ENCODE data around the gene KRT16. TPM values are rescaled to one million over a fixed set of nuclear protein-coding genes. Genes with fewer than 3 reads are reported as not detected.
"Not testable (repeated sequence)": the region's sequence is repeated elsewhere in the genome, so short reads cannot be mapped to it uniquely, and the experiment has no call there.

The KRT16 gene
- total RNA-seq, 1 experiment from 2014 or later = not detected

- H3K4me3 ChIP-seq (ENCODE audit: low read length); H3K27me3 ChIP-seq (ENCODE audit: low read length); H3K9me2 ChIP-seq (replicated peaks; ENCODE audit: insufficient read depth, low read length); H3K9ac ChIP-seq (ENCODE audit: low read length); H2AFZ ChIP-seq (ENCODE audit: low read length); H3K36me3 ChIP-seq (ENCODE audit: insufficient read depth, low read length); DNase-seq; H4K20me1 ChIP-seq (ENCODE audit: insufficient read depth, low read depth, low read length); H3K79me2 ChIP-seq (ENCODE audit: low read length); H3K9me3 ChIP-seq (ENCODE audit: low read length); H3K4me2 ChIP-seq (ENCODE audit: low read depth, low read length, poor library complexity, severe bottlenecking); H3K27ac ChIP-seq (ENCODE audit: low read length): not testable (repeated sequence)
- H3K4me1 ChIP-seq (ENCODE audit: low read length) = peaks cover 13% of the 10 kb centered on the region
Observed at GRCh38 chr17:41626028-41626913, 13.7 kb upstream of the KRT16 start.

DNA sequence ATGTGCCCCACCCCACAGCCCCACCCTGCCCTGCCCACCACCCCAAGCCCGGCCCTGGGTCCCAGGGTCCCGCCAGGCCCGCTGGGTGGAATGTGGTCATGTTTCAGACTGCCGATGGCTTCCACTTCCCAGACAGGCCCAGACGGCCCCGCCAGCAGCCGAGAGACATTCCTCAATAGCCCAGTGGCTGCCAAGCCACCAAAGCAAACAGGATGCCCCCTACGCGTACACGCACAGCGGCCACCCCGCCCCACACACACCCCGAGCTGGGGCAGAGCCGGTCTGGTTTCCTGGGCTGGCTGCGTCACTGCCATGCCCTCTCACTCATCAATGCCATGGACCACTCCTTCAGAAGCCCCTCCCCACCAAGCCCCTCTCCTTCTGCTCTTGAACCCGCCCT, 13.0 kb upstream of the KRT16 start:
- Histone ChIP-seq H3K9ac (ENCODE audit: low read length) (no peak overlapping the region), H3K4me3 (ENCODE audit: low read length) (no peak overlapping the region), H3K27ac (ENCODE audit: low read length) (no peak overlapping the region), H3K4me1 (ENCODE audit: low read length) (peaks cover 9% of the 10 kb centered on the region), H3K9me3 (ENCODE audit: low read length) (no peaks in the 10 kb centered on the region), H2AFZ (ENCODE audit: low read length) (no peak overlapping the region), H3K27me3 (ENCODE audit: low read length) (no peaks in the 10 kb centered on the region), H4K20me1 (ENCODE audit: insufficient read depth, low read depth, low read length) (no peaks in the 10 kb centered on the region), H3K36me3 (ENCODE audit: insufficient read depth, low read length) (no peaks in the 10 kb centered on the region), H3K4me2 (ENCODE audit: low read depth, low read length, poor library complexity, severe bottlenecking) (no peak overlapping the region), H3K9me2 (replicated peaks; ENCODE audit: insufficient read depth, low read length) (no peaks in the 10 kb centered on the region), H3K79me2 (ENCODE audit: low read length) (no peaks in the 10 kb centered on the region)
- DNase-seq = no peak

DNA sequence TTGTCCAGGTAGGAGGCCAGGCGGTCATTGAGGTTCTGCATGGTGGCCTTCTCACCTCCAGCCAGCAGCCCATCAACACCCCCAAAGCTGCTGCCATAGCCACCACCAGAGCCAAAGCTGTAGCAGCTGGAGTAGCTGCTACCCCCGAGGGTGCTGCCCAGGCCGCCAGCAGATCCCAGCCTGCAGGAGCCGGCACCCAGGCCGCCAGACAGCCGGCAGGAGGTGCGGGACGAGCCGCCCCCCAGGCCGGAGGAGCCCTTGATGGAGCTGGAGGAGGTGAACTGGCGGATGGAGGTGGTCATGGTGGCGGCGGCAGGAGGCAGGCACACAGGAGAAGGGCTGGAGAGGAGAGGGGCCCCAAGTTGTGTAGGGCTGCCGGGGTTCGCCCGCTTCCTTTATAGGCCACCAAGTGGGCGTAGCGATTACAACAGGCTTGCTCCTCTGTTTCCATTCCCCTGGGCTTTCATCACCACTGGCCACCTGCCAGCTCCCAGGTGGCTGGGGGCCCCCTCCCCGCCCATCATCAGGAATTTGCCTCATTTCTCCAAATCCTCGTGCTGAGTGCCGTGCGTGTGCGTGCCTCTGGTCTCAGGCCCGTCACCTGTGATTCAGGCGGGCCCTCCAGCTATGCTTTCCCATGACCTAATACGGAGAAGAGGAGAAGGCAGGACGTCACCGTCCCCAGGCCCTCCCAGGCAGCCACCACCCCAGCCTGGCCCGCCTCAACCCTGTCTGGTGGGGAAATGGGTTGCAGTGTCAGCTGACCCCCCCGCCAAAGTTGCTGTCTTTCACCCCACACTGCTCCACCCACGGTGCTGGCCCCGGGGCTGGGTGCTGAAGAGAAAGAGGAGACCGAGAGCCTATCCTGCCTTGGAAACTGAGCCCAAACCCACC, 11.9 kb upstream of the KRT16 start, which contains the start of gene KRT17:
Gene KRT17, minus strand, starts transcription at position 368 of the 894 bp plus-strand sequence. Its CDS starts 66 bp downstream, at position 302.
- Histone ChIP-seq H3K9me3 (ENCODE audit: low read length) (no peaks in the 10 kb centered on the region), H2AFZ (ENCODE audit: low read length) (no peak within 1 kb of the TSS), H3K4me3 (ENCODE audit: low read length) (no peak within 1 kb of the TSS), H3K9ac (ENCODE audit: low read length) (no peak within 1 kb of the TSS), H3K4me1 (ENCODE audit: low read length) (peaks cover 6% of the 10 kb centered on the region), H3K4me2 (ENCODE audit: low read depth, low read length, poor library complexity, severe bottlenecking) (no peak within 1 kb of the TSS), H3K79me2 (ENCODE audit: low read length) (no peaks in the 10 kb centered on the region), H3K36me3 (ENCODE audit: insufficient read depth, low read length) (no peaks in the 10 kb centered on the region), H3K27me3 (ENCODE audit: low read length) (no peaks in the 10 kb centered on the region), H4K20me1 (ENCODE audit: insufficient read depth, low read depth, low read length) (no peaks in the 10 kb centered on the region), H3K27ac (ENCODE audit: low read length) (no peak within 1 kb of the TSS), H3K9me2 (replicated peaks; ENCODE audit: insufficient read depth, low read length) (no peaks in the 10 kb centered on the region)
- no peak for DNase-seq

DNA sequence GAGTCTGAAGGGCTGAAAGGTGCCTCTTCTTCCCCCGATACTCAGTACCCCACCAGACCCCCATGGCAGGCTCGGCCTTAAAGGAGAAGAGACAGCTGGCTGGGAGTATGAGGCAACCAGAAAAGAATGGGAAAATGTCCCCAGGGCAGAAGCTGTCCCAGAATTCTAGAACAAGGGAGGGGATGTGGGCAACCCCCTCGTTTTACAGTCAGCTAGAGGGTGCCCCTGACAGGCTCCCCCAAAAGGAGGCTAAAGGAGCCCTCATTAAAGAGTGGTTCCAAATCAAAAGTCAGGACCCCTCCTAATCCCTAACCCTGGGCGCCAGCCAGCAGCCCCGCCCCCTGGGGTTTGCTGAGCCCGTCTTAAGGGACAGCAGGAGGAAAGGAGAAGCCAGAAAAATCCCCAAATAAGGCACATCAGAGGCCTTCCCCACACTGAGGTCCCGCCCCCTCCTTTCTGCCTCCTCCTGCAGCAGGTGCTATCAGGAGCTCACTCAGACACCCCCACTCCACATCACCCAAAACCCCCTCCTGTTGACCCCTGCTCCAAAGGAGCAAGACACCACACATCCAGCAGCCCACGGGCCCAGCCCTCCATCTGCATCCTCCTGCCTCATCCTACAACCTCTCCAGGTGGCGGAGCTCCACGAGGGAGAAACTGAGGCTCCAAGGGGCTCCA, 10.8 kb upstream of the KRT16 start:
- H3K9ac ChIP-seq (ENCODE audit: low read length); H3K4me2 ChIP-seq (ENCODE audit: low read depth, low read length, poor library complexity, severe bottlenecking); H3K9me2 ChIP-seq (replicated peaks; ENCODE audit: insufficient read depth, low read length); H3K27me3 ChIP-seq (ENCODE audit: low read length); H3K4me1 ChIP-seq (ENCODE audit: low read length); H3K27ac ChIP-seq (ENCODE audit: low read length); H3K9me3 ChIP-seq (ENCODE audit: low read length); DNase-seq; H3K36me3 ChIP-seq (ENCODE audit: insufficient read depth, low read length); H3K79me2 ChIP-seq (ENCODE audit: low read length); H3K4me3 ChIP-seq (ENCODE audit: low read length); H2AFZ ChIP-seq (ENCODE audit: low read length); H4K20me1 ChIP-seq (ENCODE audit: insufficient read depth, low read depth, low read length): not testable (repeated sequence)

DNA sequence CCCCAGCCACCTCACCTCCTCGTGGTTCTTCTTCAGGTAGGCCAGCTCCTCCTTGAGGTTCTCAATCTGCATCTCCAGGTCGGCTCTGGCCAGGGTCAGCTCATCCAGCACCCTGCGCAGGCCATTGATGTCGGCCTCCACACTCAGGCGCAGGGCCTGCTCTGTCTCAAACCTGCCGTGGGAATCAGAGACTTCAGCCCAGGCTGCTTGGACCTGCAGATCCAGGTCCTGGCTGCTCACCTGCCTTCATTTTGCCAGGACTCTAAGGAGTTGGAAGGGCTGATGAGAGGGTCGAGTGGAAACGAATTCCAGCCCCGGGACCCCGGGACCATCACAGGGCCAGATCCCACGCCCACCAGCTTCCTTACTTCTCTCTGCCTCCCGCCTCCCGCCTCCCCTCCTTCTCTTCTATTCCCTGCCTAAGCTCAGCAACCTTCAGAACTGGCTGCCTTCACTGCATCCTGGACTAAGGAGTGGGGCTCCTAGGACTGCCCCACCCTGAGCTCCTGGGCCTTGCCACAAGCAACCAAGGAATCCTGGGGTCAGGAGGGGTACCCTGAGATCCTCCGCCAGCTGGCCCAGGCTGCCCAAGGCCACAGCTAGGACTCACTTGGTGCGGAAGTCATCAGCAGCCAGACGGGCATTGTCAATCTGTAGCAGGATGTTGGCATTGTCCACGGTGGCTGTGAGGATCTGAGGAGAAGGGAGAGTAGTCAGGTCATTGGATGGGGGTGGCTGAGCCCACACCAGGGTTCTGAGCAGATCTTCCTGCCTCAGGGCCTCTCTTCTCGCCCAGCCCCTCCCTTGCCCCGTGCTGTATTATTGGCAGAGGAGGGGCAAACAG, 10.0 kb upstream of the KRT16 start:
- not testable (repeated sequence) for H3K4me3 ChIP-seq (ENCODE audit: low read length); H2AFZ ChIP-seq (ENCODE audit: low read length); H3K79me2 ChIP-seq (ENCODE audit: low read length); H3K27me3 ChIP-seq (ENCODE audit: low read length); H3K9me3 ChIP-seq (ENCODE audit: low read length); H3K9ac ChIP-seq (ENCODE audit: low read length); DNase-seq; H3K27ac ChIP-seq (ENCODE audit: low read length); H4K20me1 ChIP-seq (ENCODE audit: insufficient read depth, low read depth, low read length); H3K4me2 ChIP-seq (ENCODE audit: low read depth, low read length, poor library complexity, severe bottlenecking); H3K4me1 ChIP-seq (ENCODE audit: low read length); H3K36me3 ChIP-seq (ENCODE audit: insufficient read depth, low read length); H3K9me2 ChIP-seq (replicated peaks; ENCODE audit: insufficient read depth, low read length)

GRCh38 chr17:41621916-41622315, 9.3 kb upstream of the KRT16 start:
- Histone ChIP-seq H4K20me1 (ENCODE audit: insufficient read depth, low read depth, low read length) (no peaks in the 10 kb centered on the region; the same call in 1 of the 2 replicates), H2AFZ (ENCODE audit: low read length) (no peak overlapping the region), H3K4me1 (ENCODE audit: low read length) (no peaks in the 10 kb centered on the region), H3K9ac (ENCODE audit: low read length) (no peak overlapping the region), H3K9me3 (ENCODE audit: low read length) (no peaks in the 10 kb centered on the region), H3K4me3 (ENCODE audit: low read length) (no peak overlapping the region), H3K4me2 (ENCODE audit: low read depth, low read length, poor library complexity, severe bottlenecking) (no peak overlapping the region), H3K27ac (ENCODE audit: low read length) (no peak overlapping the region), H3K79me2 (ENCODE audit: low read length) (no peaks in the 10 kb centered on the region), H3K9me2 (replicated peaks; ENCODE audit: insufficient read depth, low read length) (no peaks in the 10 kb centered on the region), H3K36me3 (ENCODE audit: insufficient read depth, low read length) (no peaks in the 10 kb centered on the region), H3K27me3 (ENCODE audit: low read length) (no peaks in the 10 kb centered on the region)
- no peak for DNase-seq

DNA sequence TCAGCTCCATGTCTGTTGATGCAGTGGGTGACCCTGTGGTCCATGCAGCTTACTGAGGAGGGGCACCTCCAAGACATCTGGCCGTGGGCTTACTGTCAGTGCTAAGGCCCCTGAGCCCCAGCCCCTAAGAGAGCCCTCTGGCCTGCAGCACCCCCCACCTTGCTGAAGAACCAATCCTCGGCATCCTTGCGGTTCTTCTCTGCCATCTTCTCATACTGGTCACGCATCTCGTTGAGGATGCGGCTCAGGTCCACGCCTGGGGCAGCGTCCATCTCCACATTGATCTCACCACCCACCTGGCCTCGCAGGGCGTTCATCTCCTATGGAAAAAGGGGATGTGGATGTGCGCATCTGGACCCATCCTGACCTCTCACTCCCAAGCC, 8.9 kb upstream of the KRT16 start:
- not testable (repeated sequence) for H3K79me2 ChIP-seq (ENCODE audit: low read length); H3K27ac ChIP-seq (ENCODE audit: low read length); H3K9ac ChIP-seq (ENCODE audit: low read length); H3K9me2 ChIP-seq (replicated peaks; ENCODE audit: insufficient read depth, low read length); H3K4me2 ChIP-seq (ENCODE audit: low read depth, low read length, poor library complexity, severe bottlenecking); H2AFZ ChIP-seq (ENCODE audit: low read length); H3K27me3 ChIP-seq (ENCODE audit: low read length); H4K20me1 ChIP-seq (ENCODE audit: insufficient read depth, low read depth, low read length); DNase-seq; H3K36me3 ChIP-seq (ENCODE audit: insufficient read depth, low read length); H3K4me1 ChIP-seq (ENCODE audit: low read length); H3K9me3 ChIP-seq (ENCODE audit: low read length); H3K4me3 ChIP-seq (ENCODE audit: low read length)
